Breast epithelium (tissue), 4 donors: ENCODE results near the gene ANO2. TPM values are rescaled to one million over a fixed set of nuclear protein-coding genes. Genes with fewer than 3 reads are reported as not detected.

Source experiments
- DNase-seq, 2 donors: peaks; one replicate each; pipeline ENCODE4 v3.0.0-alpha.2; 2019; ENCODE audit warnings: low spot score in 2 of 2
- H3K27ac ChIP-seq, 2 donors: fragments of 200-600 bp; sonication (generic) in 1 of 2; one replicate each; pipeline ENCODE4 v1.5.1; 2016 to 2019; ENCODE audit warnings: mild to moderate bottlenecking in 1 of 2
- H3K27me3 ChIP-seq, 2 donors: fragments of 200-600 bp; sonication (generic) in 1 of 2; one replicate each; pipeline versions ENCODE4 v1.5.1 to v1.6.0; 2017 to 2019; ENCODE audit warnings: control low read depth in 1 of 2, mild to moderate bottlenecking in 1 of 2
- H3K36me3 ChIP-seq: fragments of 200-600 bp; one replicate; pipeline ENCODE4 v1.5.1; 2019
- H3K4me1 ChIP-seq, 2 donors: fragments of 200-600 bp; sonication (generic); one replicate each; pipeline ENCODE4 v1.5.1; 2016 to 2019; ENCODE audit warnings: control low read depth in 1 of 2
- H3K4me3 ChIP-seq, 3 donors: fragments of 200-600 bp; sonication (generic); 1 replicate in 2 of 3; 2 replicates in 1 of 3; pipeline ENCODE4 v1.5.1; 2016 to 2019; ENCODE audit warnings: mild to moderate bottlenecking in 3 of 3, moderate library complexity in 2 of 3
- H3K9me3 ChIP-seq, 2 donors: fragments of 200-600 bp; sonication (generic) in 1 of 2; one replicate each; pipeline ENCODE4 v1.5.1; 2016 to 2019; ENCODE audit warnings: control low read depth in 1 of 2
- POLR2A ChIP-seq: fragments of 450-650 bp; IDR thresholded peaks from one replicate; pipeline ENCODE4 v1.6.1; 2016; ENCODE audit warnings: antibody characterized with exemption, mild to moderate bottlenecking, moderate library complexity
- POLR2AphosphoS5 ChIP-seq, 3 donors: sonication (generic); formaldehyde crosslinking; IDR thresholded peaks; one replicate each; pipeline ENCODE4 v1.6.1; 2017; ENCODE audit warnings: antibody characterized with exemption in 3 of 3
- intact Hi-C: fragments of 100-400 bp; cut with DNase I; formaldehyde crosslinking; loops from one replicate; pipeline ENCODE4 v1.15.1; 2023; ENCODE audit warnings: low total_unique reads
- total RNA-seq, 3 donors: library from RNA; depleted of rRNA; stranded (reverse); fragments of >200 nt; gene quantifications; one replicate each; pipeline ENCODE4 v1.1.0, GENCODE V29; 2016
- TF ChIP-seq, protein P1 (sequence below), 3 donors: fragments of 450-650 bp; IDR thresholded peaks; one replicate each; pipeline ENCODE4 v1.5.1; 2016 to 2017; ENCODE audit warnings: antibody characterized with exemption in 3 of 3, mild to moderate bottlenecking in 3 of 3, moderate library complexity in 3 of 3

ANO2 gene
- total RNA-seq, 3 donors from 2014 or later, result 5.0 to 33.1 (median 16.8) TPM

DNA sequence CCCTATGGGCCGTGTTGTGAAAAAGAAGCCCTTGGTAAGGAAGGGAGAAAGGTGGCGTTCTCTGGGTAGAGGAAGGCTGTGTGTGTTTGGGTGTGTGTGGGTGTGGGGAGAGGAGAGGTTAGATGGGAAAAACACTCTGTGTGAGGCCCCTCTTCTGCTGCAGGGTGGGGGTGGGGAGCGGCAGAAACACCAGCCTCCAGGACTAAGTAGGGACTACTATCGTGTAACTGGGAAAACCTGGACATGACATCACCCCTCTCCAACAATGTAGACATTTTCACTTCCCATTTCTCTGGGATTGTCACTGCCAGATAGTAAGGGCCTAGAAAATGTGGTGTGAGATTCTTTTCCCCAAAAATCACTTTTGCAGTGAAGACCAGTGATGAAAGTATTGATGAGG, 308.2 kb downstream of the ANO2 start:
- Histone ChIP-seq H3K9me3 (no peaks in the 10 kb centered on the region), H3K36me3 (no peaks in the 10 kb centered on the region), H3K4me3 (no peak overlapping the region), H3K27ac (no peak overlapping the region), H3K27me3 (no peaks in the 10 kb centered on the region), H3K4me1 (no peaks in the 10 kb centered on the region)
- TF ChIP-seq POLR2AphosphoS5 (IDR thresholded peaks at IDR 0.05), result no peak
- TF ChIP-seq POLR2A, result no peak
- intact Hi-C loops, result no loop called here
- no peak for DNase-seq

DNA sequence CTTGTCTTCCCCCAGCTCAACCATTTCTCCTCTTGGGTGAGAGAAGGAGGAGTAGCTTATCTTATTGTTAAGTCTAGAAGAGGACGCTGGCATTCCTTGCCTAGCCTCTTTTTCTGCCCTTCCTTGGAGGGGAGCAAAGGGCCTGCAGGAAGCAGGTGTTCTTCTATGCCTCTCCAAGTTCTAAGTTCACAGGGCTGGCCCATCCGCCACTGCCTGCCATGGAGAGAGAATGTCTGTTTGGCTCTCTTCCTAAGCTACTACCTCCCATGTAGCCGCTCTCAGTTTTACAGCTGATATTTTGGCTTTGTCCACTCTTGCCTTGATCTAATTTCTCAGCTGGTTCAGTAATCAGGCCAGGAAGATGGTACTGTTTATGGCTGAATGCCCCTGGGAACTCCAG, 312.0 kb downstream of the ANO2 start:
- Histone ChIP-seq H3K4me3 (no peak overlapping the region), H3K9me3 (no peaks in the 10 kb centered on the region), H3K27ac (no peak overlapping the region), H3K36me3 (no peaks in the 10 kb centered on the region), H3K4me1 (no peaks in the 10 kb centered on the region), H3K27me3 (no peaks in the 10 kb centered on the region)
- intact Hi-C loops, result no loop called here
- DNase-seq, result no peak
- TF ChIP-seq, protein P1, sequence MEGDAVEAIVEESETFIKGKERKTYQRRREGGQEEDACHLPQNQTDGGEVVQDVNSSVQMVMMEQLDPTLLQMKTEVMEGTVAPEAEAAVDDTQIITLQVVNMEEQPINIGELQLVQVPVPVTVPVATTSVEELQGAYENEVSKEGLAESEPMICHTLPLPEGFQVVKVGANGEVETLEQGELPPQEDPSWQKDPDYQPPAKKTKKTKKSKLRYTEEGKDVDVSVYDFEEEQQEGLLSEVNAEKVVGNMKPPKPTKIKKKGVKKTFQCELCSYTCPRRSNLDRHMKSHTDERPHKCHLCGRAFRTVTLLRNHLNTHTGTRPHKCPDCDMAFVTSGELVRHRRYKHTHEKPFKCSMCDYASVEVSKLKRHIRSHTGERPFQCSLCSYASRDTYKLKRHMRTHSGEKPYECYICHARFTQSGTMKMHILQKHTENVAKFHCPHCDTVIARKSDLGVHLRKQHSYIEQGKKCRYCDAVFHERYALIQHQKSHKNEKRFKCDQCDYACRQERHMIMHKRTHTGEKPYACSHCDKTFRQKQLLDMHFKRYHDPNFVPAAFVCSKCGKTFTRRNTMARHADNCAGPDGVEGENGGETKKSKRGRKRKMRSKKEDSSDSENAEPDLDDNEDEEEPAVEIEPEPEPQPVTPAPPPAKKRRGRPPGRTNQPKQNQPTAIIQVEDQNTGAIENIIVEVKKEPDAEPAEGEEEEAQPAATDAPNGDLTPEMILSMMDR (IDR thresholded peaks at IDR 0.05), result no peak
- TF ChIP-seq POLR2AphosphoS5 (IDR thresholded peaks at IDR 0.05), result no peak
- no peak for TF ChIP-seq POLR2A

DNA sequence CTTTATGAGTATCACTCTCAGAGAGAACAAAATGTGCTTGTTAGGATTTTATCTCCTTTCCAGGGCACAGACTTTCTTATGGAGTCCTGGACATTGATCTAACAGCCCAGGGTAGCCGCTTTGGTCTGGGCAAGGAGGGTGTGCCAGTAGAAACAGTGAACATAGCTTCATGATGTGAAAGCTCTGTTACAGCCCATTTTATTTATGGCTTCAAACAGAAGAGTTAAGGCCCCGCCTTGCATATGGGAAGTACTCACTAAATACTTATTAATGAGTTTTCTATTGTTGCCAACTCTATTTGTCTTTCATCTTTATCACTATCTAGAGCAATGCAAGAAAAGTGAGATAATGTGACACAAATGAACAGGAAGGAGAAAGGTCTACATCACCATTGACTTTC, 312.6 kb downstream of the ANO2 start:
- Histone ChIP-seq H3K36me3 (no peaks in the 10 kb centered on the region), H3K27ac (no peak overlapping the region), H3K9me3 (no peaks in the 10 kb centered on the region), H3K4me1 (no peaks in the 10 kb centered on the region), H3K27me3 (no peaks in the 10 kb centered on the region), H3K4me3 (no peak overlapping the region)
- TF ChIP-seq, protein P1 (IDR thresholded peaks at IDR 0.05), result no peak
- TF ChIP-seq POLR2A (no peak), POLR2AphosphoS5 (IDR thresholded peaks at IDR 0.05) (no peak)
- DNase-seq, result no peak
- intact Hi-C loops, result no loop called here

DNA sequence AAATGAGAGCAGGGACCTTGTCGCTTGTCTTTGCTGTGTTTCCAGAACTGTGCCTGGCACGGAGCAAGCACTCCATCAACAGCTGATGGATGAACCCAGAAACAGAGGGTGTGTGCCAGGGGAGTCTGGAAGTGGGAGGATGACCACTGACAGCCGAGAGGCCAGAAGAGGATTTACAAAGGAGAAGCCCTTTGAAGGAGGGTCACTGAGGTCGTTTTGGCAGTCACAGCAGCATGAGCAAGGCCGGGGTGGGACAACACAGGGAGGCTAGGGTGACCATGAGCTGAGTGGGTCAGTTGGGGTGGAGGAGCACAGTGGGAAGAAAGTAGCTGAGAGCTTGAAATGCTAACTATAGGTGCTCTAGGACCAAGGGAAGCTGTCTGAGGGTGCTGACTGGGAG, 313.6 kb downstream of the ANO2 start:
- no peaks in the 10 kb centered on the region for H3K36me3 ChIP-seq
- H3K27me3 ChIP-seq, result peaks cover 0 to under 1% of the 10 kb centered on the region in 2 donors
- H3K27ac ChIP-seq, result no peak overlapping the region
- intact Hi-C loops, result no loop called here
- H3K4me1 ChIP-seq, result no peaks in the 10 kb centered on the region
- no peak for DNase-seq
- TF ChIP-seq POLR2A (no peak), POLR2AphosphoS5 (IDR thresholded peaks at IDR 0.05) (no peak)
- TF ChIP-seq, protein P1 (IDR thresholded peaks at IDR 0.05), result no peak
- H3K9me3 ChIP-seq, result no peaks in the 10 kb centered on the region
- H3K4me3 ChIP-seq, result no peak overlapping the region

DNA sequence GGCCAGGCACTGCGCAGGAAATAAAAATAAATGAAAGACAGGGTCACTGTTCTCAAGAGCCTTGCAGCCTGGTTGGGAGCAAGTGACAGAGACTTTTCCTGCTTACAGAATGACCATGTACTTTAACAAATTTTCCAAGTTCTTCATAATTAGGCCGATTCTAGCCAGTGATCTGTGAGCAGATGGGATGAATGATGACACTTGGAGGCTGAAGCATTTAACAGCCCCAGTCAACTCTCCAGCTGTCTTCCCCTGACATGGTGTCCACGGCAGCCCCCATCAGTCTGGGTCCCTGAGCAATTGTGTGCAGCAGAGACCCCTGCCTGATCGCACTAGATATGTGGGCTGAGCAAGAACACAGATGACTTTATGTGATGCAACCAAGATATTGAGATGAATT, 314.3 kb downstream of the ANO2 start:
- Histone ChIP-seq H3K36me3 (no peaks in the 10 kb centered on the region), H3K27me3 (peaks cover 0 to 4% of the 10 kb centered on the region in 2 donors), H3K9me3 (no peaks in the 10 kb centered on the region), H3K4me3 (no peak overlapping the region), H3K4me1 (no peaks in the 10 kb centered on the region), H3K27ac (no peak overlapping the region)
- intact Hi-C loops, result no loop called here
- DNase-seq, result no peak
- TF ChIP-seq POLR2A (no peak), POLR2AphosphoS5 (IDR thresholded peaks at IDR 0.05) (no peak)
- TF ChIP-seq, protein P1 (IDR thresholded peaks at IDR 0.05), result no peak

DNA sequence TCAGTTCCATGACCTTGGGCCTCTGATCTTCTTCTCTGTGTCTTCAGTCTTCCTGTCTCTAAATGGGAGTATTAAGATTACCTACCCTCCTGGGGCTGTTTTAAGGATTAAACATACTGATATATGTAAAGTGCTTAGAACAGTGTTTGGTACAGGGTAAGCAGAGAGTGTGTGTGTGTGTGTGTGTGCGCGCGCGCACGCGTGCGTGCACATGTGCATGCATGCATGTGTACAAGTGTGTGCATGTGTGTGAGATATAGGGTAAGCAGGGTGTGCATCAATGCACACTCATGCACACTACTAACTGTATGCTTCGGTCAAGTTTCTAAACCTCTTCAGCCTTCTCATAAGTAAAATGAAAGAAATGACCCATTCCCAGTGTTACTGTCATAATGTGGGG, 316.6 kb downstream of the ANO2 start:
- TF ChIP-seq, protein P1 (IDR thresholded peaks at IDR 0.05), result no peak
- TF ChIP-seq POLR2A, result no peak
- H3K36me3 ChIP-seq, result no peaks in the 10 kb centered on the region
- no peaks in the 10 kb centered on the region for H3K9me3 ChIP-seq
- peaks cover 0 to 4% of the 10 kb centered on the region in 2 donors for H3K27me3 ChIP-seq
- DNase-seq, result no peak
- no peaks in the 10 kb centered on the region for H3K4me1 ChIP-seq
- H3K4me3 ChIP-seq, result no peak overlapping the region
- intact Hi-C loops, result no loop called here
- no peak overlapping the region for H3K27ac ChIP-seq
